PC-3 (cell line): Measurements from ENCODE around the gene MATN1.

Experiments
- CTCF ChIP-seq: fragments of 300-600 bp; sonication (generic); conservative IDR thresholded peaks from 2 replicates; pipeline ENCODE4 v1.5.1; 2017; ENCODE audit warnings: antibody characterized with exemption, low read depth, mild to moderate bottlenecking, low read length
- EZH2phosphoT487 ChIP-seq: fragments of 300-600 bp; sonication (generic); IDR thresholded peaks from 2 replicates; pipeline ENCODE4 v1.6.1; 2018; ENCODE audit warnings: mild to moderate bottlenecking, antibody characterized with exemption, low read length, borderline replicate concordance

- TF ChIP-seq CTCF (no peak), EZH2phosphoT487 (no peak)
These were observed 41.0 kb upstream of the MATN1 start for GRCh38 chr1:30764396-30764795.
